ENCODE results near the gene HS3ST6.

- TF ChIP-seq POLR2AphosphoS5 (IDR thresholded peaks at IDR 0.05; ENCODE audit: borderline replicate concordance, low read depth, low read length) (no peak), EZH2 (IDR thresholded peaks at IDR 0.05) (no peak)
Observed at GRCh38 chr16:1933097-1933661, 15.0 kb upstream of the HS3ST6 start.
